Activated T-helper 9 cell treated with anti-CD3 and anti-CD28 coated beads, Interleukin-2, amount 50 U/mL, for 16 hours (primary cell): Measurements from ENCODE around the gene NHSL2.

Experiments
- DNase-seq: peaks from one replicate; pipeline ENCODE4 v3.0.0-alpha.2; 2020; ENCODE audit warnings: low read depth

The NHSL2 gene

DNA sequence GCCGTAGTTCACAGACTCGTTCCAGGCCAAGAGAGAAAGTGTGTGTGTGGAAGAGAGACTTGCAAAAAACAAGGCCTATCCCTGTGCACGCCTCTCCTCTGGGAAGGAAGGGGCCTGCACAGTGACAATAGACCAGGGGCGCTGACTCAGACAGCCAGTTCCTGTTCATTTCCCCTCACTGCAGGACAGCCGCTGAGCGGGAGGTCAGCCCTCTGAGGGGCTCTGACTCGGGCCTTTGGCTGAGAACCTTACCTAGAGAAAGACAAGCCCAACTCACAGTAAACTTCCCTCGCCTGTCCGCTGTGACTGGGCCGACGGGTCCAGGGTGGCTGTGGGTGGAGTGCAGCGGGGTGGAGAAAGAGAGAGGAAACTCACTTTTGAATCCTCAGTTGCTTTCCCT lies 169.0 kb downstream of the NHSL2 start:
- DNase-seq, result no peak

DNA sequence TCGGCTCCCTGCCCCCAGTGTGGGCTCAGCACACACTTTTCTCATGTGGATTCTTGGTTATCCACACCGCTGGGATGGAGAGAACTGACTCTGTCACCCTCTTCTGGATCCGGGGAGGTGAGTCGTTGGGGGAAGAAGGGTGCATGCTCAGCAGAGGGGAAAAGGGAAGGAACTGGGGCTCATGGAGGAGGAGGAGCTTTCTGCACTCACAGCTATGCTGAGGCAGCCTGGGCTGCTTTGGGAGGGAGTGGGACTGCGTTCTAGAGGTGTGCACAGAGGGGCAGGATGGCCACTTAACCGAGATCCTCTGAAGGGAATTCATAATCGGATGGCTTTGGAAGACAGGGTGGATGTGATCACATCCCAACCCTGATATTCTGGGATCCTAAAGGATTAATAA lies 169.5 kb downstream of the NHSL2 start:
- DNase-seq, result no peak

DNA sequence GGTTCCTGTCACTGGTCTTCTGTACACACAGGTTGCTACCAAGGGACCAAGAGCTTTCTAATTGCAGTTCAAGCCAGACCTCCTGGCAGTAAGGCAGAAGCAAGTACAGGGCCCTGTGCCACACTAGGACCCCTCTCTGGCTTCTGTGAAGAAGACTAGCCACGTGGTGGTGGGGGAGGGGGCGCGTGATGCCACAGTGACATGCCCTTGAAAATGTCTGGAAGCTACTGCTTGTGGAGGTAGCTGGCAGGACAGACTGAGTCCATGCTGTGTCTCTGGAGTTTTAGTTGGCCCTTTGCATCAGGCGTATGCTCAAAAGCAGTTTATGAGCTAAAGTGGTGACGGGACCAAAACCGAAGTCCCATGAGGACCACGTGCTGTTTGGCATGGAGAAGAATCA lies 170.2 kb downstream of the NHSL2 start:
- DNase-seq, result no peak

DNA sequence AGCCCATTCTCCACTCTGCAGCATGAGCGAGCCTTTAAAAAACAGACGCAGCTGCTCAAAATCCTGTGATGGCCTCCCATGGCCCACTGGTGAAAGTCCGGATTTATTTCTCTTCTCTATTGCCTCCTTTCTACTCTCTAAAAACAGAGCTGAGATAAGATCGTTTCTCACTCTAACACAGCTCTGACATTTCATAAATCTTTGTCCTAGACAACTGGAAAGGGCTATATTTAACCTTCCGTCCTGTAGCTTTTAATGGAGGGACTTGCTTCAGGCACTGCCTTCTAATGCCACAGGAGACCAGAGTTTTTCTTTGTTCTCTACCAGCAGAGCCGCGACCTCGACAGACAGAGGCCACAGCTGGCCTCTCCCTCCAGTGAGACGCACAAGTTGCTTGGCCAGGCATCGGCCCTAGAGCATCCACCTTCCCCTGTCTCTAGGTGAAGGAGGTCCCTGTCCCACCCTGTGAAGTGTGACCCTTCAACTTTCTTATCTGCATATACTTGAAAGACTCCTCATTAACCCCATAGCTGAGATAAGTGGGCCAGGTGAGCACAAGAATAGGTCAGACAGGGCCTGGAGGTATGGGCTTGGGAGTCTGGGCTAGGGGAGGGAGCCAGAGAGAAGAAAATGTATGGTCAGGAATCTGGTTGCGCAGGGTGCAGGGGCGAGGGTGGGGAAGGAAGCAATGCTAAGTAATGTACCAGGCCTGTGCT lies 171.1 kb downstream of the NHSL2 start:
- DNase-seq, result no peak

DNA sequence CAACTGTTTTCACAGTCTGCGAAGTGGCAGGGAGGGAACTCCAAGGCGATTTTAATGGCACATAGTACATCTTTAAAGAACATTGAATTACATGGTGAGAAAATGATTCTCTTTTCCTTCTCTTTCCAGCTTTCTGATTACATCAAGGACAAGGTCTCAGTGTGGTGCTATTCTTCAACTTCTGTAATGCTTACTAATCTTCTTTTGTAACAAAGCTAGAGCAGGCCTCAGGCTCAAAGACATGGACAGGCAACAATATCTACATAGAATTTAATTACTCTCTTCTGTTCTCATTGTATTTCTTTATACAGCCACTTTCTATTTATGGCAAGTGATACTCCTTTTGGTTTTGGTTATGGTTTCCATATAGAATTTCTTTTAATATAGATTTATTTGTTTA lies 172.6 kb downstream of the NHSL2 start:
- no peak for DNase-seq

DNA sequence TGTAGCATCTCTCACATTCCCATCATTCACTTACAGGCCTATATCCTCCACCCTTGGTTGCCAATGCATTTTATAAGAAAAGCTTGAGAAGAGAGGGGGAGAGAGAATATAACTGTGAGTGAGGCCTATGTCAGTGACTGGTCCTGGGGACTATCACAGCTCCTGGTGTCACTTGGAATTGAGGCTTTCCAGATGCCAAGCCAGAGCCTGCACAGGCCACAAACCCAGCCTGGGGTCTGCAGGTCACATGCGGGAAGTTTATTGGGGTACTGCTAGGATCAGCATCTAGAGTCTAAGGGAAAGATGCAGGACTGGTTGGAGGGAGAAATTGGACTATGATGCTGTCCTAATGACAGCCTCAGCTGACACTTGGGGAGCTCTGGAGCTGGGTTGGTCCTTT lies 173.5 kb downstream of the NHSL2 start:
- no peak for DNase-seq

DNA sequence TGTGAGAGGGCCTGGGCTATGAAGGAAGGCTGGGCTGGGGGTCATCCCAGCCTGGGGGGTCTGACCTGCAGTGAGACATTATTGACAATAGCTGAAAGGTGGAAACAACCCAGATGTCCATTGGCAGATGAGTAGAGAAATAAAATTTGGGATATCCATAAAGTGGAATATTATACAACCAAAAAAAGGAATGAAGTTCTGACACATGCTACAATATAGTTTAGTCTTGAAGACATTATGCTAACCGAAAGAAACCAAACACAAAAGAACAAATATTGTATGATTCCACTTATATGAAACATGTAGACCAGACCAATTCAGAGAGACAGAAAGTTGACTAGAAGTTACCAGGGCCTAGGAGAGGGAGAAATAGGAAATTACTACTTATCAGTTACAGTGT lies 176.3 kb downstream of the NHSL2 start:
- DNase-seq, result no peak

DNA sequence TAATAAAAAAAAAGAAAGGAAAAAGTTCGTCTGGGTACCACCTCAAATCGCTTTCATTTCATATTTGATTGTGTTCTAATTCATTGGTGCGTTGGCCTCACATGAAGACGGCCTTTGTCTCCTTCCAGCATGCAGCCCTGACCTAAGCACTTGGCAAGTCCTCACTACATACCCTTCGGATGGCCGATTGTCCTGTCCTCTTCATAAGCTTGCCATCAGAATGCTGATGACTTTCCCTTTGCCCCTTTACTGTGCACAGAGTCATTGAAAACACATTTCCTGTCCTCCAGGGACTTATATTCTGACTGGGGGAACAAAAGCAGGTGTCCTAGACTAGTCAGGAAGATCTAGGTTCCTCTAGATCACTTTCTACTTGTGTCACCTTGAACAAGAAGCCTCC lies 178.1 kb downstream of the NHSL2 start:
- no peak for DNase-seq

DNA sequence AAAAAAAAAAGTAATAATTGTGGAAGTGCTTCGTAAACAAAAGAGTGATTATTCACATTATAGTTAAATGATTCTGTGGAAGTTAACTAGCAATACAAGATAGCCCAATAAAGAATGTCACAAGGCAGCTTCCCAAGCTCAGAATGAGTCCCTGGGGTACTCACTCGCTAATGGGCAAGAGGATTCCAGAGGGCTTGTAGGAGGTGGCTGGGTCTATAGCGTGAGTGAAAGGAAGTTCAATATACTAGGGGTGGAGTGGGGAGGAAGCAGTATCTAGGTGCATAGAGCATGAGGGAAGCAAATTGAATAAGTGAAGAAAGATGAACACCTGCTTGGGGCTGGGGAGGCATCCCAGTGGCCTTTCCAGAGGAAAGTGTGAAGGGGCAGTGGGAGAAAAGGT lies 178.6 kb downstream of the NHSL2 start:
- DNase-seq, result no peak

DNA sequence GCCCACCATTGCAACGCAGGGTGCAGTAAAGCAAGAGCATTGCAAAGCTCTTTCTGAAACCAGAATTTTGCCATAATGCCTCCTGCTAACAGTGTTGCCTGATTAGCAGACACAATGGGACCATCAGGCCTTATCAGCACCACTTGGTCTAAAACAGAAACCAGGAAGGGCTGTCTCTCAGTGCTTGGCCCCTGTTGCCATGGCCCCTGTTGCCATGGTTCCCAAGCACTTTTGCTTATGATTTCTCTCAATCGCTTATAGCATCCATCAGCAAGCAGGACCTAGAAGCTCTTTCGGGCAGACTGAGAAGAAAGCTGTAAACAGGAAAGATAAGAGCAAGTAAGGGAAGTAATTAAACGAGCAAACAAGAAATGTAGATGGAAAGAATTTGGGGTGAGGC lies 184.2 kb downstream of the NHSL2 start:
- peak; percentile 53 for DNase-seq

DNA sequence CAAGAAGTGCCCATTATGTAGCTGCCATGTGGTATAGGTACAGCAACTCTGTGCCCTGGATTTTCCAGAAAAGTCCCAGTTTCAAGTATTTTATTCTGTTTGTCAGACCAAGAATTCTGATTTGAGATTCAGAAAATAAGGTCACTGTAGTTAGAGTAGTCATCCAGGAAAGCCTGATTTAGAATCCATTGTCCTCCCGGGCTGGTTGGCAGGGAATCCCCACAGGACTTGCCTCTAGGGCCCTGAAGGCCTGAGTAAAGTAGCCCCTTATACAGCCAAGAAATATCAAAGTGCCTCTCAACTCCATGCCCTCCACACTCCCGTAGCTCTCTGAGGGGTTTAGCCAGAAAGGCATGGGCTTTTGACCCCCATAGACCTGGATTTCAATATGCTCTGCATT lies 184.7 kb downstream of the NHSL2 start:
- no peak for DNase-seq

DNA sequence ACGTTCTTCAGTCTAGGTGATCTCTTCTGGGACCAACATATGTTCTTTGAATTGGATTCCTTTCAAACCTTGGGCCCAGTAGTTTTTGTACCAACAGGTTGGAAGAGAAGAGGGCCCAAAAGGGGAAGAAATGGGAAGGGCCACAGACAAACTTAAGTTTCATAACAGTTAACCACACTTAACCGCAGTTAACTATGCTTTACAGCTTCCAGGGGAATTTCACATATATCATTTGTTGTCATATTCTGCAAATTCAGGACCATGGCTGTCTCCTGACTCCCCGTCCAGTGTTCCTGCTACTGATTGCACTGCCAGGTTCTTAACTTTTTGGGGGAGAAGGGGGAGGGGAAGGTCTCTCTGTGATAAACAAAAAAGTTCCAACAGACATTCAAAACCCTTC lies 186.5 kb downstream of the NHSL2 start:
- DNase-seq, result no peak

DNA sequence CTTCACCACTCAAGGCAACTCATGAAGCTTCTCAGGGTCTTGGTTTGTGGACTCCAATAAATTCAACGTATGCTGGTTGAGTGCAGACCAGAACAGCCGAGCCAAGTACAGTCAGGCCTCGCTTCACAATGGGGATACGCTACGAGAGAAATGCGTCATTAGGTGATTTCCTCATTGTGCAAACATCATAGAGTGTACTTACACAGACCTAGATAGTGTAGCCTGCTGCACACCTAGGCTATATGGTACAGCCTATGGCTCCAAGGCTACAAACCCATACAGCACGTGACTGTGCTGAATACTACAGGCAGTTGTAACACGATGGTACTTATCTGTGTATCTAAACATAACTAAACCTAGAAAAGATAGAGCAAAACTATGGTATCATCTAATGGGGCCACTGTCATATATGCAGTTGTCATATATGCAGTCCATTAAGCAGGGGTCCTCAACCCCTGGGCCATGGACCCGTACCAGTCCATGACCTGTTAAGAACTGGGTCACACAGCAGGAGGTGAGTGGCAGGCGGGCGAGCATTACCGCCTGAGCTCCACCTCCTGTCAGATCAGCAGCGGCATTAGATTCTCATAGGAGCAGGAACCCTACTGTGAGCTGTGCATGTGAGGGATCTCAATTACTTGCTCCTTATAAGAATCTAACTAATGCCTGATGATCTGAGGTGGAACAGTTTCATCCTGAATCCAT lies 189.6 kb downstream of the NHSL2 start:
- no peak for DNase-seq

DNA sequence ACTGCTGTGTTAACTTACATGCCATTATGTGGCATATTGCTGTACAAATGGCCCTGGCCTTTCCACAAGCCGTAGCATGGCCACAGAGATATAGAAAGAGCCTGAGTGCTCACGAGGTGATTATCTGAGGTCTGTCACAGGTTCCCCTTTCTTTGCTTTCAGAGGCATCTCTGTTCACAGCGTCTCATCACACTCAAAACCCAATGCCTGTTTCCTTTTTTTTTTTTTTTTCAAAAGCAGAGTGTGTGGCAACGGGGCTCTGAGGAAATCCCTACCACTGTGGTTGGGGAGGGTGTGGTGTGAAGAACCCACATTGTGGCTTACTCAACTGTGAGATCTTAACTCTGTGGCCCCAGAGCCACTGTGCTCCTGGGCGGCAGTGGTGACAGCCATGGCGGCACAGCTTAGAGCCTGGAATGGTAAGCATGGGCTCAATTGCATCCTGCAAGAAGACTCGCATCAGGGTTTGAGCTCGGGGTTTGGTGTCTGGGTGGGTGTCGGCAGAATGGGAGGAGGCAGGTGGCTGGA lies 190.2 kb downstream of the NHSL2 start:
- peak; percentile 56 for DNase-seq

DNA sequence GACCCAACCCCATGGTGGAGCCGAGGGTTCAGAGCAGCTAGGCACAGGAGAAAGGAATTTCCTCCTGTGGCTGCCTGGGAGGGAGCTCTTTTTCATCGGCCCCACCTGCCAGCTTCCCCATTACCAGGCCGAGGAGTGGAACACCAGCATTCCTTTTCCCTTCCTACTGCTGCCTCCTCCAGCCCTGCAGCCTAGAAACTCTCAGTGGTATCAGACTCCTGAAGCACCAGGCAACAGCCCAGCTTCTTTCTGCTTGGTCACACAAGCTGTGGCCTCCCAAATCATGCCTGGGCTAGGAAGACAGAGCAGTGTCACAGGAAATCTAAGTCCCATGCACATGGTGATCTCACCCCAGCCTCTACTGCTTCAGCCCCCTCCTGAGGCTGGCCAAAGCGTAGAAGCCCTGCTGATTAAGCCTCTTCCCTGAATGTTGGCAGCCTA lies 191.0 kb downstream of the NHSL2 start:
- DNase-seq, result no peak

DNA sequence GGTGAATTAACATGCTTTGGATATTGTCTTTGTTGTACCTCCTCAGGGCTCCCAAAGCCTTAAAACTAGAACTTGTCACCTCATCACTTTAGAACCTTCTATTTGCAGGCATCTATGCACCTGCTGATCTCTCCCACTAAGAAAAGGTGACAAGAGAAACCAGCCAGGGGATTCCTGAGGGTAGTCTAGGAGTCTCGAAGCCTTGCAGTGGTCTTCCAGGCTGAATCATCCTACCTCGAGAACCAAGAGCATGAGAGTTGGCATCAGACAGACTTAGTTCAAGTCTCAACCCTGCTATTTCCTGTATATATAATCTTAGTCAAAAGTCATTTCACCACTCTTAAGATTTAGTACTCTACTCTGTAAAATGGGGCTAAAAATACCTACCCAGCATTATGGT lies 191.5 kb downstream of the NHSL2 start:
- DNase-seq, result no peak

DNA sequence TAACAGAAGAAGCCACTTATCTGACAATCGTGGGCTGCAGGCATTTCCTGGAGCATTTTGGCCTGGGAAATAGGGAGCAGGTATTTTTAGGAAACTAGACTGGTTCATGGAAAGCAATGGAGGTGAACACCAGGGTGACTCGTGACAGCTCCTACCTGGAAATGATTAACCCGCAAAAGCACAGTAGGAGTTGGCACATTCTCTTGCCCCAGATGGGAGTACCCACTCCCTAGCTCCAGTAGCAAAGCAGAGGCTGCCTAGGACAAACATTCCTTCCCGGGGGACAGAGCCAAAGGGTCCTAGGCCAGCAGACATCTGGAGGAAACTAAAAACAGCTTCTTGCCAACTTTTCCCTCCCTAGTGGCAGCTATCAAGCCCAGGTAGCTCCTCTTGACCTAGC lies 192.1 kb downstream of the NHSL2 start:
- no peak for DNase-seq

DNA sequence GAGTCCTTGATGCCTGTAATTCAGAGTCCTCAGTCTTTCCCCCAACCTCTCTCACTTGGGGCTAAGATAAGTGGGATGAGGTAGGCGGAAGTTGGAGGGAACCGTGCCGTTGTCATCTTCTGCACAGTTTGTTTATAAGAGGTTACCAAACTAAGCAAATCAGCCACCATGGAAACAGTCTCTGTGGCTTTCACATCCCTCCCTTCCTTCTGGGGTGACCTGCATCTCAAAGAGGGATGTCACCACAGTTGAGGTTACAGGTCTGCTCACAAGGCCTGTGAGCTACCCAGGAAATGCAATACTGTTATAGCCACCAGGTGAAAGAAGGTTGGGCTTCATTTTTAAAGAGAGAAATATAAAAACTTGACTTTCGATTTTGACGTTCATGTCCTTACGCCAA lies 194.8 kb downstream of the NHSL2 start:
- peak; percentile 26 for DNase-seq

DNA sequence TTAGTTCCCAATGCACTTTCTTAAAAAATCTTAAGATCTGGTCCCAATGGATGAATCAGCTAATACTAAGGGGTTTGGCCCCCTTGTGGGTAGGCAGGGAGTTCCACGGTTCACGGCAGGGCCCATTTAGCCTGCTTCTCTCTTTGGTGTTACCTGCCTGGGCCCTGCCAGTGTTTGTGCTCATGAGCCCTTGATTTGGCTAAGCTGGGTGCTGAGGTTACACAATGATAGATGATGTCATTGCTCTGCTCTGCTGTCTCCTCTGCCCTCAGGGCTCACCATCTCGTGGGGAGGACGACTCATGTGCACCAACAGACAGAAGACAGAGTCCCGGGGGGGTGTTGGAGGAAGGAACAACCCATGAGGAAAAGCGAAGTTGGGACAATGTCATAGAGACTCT lies 196.7 kb downstream of the NHSL2 start:
- DNase-seq, result no peak

DNA sequence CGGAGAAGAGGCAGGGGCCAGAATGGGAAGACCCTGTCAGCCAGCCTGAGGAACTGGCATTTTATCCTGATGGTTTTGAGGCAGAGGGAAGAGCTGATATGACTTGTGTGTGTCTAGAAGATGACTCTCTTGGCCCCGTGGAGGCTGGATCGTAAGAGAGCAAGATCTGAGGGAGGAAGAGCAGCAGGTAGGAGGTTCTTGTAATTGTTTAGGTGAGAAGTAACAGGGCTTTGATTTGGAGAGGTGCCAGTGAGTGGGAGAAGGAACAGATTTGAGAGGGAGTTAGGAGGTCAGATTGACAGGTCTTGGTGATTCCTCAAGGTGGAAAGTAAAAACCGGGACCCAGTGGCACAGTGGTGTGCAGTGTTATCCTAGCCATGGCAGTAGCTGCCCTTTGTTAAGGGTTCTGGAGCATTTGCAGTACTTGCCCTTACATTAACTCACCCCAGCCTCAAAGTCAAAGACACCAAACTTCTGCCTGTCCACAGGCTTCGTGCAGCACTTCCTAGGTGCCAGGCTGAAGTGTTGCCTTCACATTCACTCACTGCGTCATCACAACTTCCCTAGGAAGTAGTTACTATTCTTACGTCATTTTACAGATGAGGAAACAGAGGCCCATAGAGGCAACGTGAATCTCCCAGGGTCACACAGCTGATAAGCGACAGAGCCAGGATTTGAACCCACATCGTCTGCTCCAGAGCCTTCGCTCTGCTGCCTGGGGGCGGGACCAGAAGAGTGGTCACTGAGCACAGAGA lies 197.4 kb downstream of the NHSL2 start:
- no peak for DNase-seq

DNA sequence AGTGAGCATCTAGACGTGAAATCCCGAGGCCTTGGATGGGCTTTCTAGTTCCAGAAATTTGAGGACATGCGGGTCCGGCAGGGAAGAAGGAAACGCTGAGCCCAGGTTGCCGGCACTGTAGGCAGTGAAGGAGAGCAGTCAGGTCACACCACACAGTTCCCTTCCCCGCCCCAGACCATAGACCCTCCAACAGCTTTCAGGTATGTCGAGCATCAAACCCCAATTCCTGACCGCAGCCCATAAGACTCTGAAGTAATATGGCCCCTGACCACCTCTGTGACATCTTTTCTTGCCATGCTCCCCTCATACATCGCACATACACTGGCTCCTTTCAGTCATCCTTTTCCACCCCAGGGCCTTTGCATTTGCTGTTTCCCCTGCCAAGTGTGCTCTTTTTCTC lies 198.0 kb downstream of the NHSL2 start:
- no peak for DNase-seq

DNA sequence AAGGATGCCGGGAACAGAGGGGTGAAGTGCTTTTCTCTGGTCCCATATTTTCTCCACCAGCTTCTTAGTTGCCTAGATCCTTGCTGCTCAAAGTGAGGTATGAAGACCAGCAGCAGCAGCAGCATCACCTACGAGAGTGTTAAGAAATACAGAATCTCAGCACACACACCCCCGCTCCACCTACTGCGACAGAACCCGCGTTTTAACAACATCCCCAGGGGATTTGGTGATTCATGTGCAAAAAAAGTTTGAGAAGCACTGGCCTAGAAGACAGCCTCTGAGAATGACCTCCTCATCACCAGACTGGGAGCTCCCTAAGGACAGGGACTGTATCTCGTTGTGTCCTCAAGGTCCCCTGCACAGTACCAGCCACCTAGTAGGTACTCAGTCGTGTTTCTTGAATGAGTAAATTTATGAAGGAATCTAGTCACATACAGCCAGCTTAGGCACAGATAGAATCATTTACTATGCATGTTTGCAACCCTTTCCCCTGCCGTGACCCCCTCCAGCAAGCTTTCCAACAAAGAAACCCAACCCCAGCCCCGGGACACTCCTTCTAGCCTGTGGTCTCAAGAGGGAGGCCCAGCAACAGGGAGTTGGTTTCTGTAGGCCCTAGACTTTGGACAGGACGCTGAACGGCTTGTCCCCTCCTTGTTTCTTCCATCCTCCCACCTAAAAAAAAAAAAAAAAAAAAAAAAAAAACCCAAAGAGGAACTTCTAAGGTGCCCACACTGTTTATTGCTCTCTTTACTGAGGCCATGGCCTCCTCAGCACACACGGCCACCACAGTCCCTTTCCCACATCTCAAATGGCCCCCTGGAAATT lies 199.6 kb downstream of the NHSL2 start:
- DNase-seq, result no peak
